Mesodermal cell (in vitro differentiated cells): ENCODE results near the gene PRDM8.

Source experiments
- H3K27ac ChIP-seq: 2 replicates; pipeline ENCODE4 v1.7.0; 2013; ENCODE audit warnings: mild to moderate bottlenecking, low read depth, low read length, moderate library complexity; ENCODE audit not compliant: severe bottlenecking
- H3K36me3 ChIP-seq: 2 replicates; pipeline ENCODE4 v1.7.1; 2013; ENCODE audit warnings: mild to moderate bottlenecking, low read length, moderate library complexity; ENCODE audit not compliant: control insufficient read depth, insufficient read depth
- H3K4me1 ChIP-seq: one replicate; pipeline ENCODE4 v1.7.1; 2013; ENCODE audit warnings: mild to moderate bottlenecking, low read length; ENCODE audit not compliant: insufficient read depth, control insufficient read depth, poor library complexity, severe bottlenecking
- H3K4me3 ChIP-seq: 2 replicates; pipeline ENCODE4 v1.7.0; 2013; ENCODE audit warnings: low read length, control low read depth, mild to moderate bottlenecking; ENCODE audit not compliant: insufficient read depth, poor library complexity, severe bottlenecking; ENCODE audit errors: extremely low read depth
- H3K9me3 ChIP-seq: 2 replicates; pipeline ENCODE4 v1.7.1; 2013; ENCODE audit warnings: mild to moderate bottlenecking, low read length, moderate library complexity; ENCODE audit not compliant: control insufficient read depth
- WGBS, 2 experiments: methylation state at CpG; one replicate each; pipeline ENCODE4 v1.1.5; 2013; ENCODE audit warnings: missing lambda C conversion rate in 2 of 2; ENCODE audit not compliant: insufficient coverage in 2 of 2; 5-methylcytosine and 5-hydroxymethylcytosine counted together

PRDM8 gene

GRCh38 chr4:80184053-80184824 lies 13.1 kb upstream of the PRDM8 start:
- Histone ChIP-seq H3K9me3 (no peaks in the 10 kb centered on the region), H3K4me1 (peaks cover 5% of the 10 kb centered on the region), H3K27ac (no peak overlapping the region), H3K4me3 (peak overlapping the region; percentile 55), H3K36me3 (no peaks in the 10 kb centered on the region)
- WGBS, 2 experiments: 0% methylated on average over 18 to 27 of the region's 46 CpGs

DNA sequence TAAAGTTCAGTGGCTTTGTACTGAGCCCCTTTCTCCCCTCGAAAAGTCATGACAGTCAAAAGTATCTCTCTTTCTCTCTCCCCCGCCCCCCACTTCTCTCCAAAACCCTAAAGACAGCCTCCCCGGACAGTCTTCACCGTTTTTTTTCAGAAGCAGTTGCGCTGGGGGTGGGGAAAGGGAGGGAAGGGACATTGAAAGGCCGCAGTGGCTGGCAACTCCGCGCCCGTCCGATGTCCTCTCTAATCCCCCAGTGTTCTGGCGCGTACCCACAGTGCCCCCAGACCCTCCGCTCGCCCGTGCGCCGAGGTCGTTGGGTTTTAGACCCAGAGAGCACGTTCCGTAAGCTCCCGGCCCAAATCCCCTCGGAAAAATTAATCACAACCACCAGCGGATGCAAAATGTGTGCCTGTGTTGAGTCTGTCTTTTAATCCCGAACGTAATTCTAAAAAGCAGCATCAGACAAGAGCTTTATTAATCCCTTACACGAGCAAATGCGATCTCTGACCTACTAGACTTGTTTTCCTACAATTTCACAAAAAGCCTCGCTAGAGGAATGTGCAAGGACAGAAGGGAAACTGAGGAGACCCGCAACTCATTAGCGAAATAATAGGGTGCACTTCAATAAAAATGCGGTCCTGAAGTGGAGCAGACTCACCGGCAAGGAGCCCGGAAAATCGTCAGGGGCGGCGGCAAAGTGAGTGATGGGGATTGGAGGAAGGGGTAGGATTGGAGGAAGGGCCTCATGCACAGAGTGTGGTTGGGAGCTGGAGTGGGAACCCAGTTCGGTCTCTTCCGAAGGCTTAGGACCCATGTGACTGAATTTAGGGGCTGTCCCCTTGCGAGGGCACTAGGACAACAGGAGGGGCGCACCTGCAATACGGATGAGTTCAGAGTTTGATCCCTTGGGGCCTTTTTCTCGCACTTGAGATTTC lies 12.2 kb upstream of the PRDM8 start:
- no peak overlapping the region for H3K27ac ChIP-seq

DNA sequence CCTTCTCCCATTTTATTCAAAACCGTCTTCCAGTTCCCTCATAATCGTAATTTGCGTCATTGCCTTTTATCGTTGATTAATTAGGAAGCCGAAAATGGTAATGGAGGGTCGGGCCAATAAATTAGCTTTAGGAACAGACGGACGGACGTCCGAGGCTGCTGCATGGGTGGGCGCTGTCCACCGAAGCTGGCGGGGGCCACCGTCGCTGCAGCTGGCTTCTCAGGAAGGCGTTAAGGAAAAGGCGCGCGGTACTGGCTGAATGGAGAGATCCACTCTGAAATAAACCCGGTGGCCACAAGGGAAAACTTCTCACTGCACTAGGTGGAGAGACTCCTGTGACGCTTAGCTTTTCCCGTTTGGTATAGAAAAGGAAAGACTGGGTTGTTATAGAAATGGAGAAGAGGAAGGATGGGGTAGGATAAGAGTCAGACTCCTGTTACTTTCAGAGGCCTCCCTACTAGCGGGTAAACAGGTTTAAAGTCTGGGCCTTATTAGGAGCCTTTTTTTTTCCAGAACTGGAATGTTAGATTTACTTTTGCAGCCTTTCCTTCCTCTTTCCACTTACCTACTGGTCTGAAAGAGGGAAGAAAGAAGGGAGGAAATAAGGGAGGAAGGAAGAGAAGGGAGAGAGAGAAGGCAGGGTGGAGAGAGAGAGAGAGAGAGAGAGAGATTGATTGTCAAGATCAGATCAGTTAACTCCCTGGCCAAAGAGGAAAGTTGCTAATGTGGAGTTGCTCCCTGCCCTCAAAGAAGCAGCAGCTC lies 11.3 kb upstream of the PRDM8 start:
- no peaks in the 10 kb centered on the region for H3K36me3 ChIP-seq
- no peak overlapping the region for H3K27ac ChIP-seq
- no peaks in the 10 kb centered on the region for H3K9me3 ChIP-seq
- 2 to 7% methylated on average over 11 to 19 of the region's 23 CpGs for WGBS, 2 experiments
- H3K4me1 ChIP-seq: peaks cover 10% of the 10 kb centered on the region
- no peak overlapping the region for H3K4me3 ChIP-seq

More for the DNA sequence above, 12.2 kb upstream of the PRDM8 start:
- H3K4me1 ChIP-seq: peaks cover 10% of the 10 kb centered on the region
- H3K4me3 ChIP-seq: peak overlapping the region; percentile 55
- WGBS, 2 experiments: 1% methylated on average over 20 to 25 of the region's 42 CpGs
- no peaks in the 10 kb centered on the region for H3K36me3 ChIP-seq
- no peaks in the 10 kb centered on the region for H3K9me3 ChIP-seq

GRCh38 chr4:80186676-80187075 lies 10.6 kb upstream of the PRDM8 start:
- Histone ChIP-seq H3K9me3 (no peaks in the 10 kb centered on the region), H3K4me3 (no peak overlapping the region), H3K4me1 (peaks cover 10% of the 10 kb centered on the region), H3K27ac (no peak overlapping the region), H3K36me3 (no peaks in the 10 kb centered on the region)
- WGBS, 2 experiments: 0 to 27% methylated on average over 1 to 2 of the region's 5 CpGs

- H3K9me3 ChIP-seq: no peaks in the 10 kb centered on the region
- H3K4me1 ChIP-seq: peaks cover 10% of the 10 kb centered on the region
- WGBS, 2 experiments: 52 to 83% methylated on average over 3 to 4 of the region's 4 CpGs
- no peak overlapping the region for H3K27ac ChIP-seq
- H3K4me3 ChIP-seq: no peak overlapping the region
- H3K36me3 ChIP-seq: no peaks in the 10 kb centered on the region
These were observed 9.6 kb upstream of the PRDM8 start for GRCh38 chr4:80187677-80188076.

DNA sequence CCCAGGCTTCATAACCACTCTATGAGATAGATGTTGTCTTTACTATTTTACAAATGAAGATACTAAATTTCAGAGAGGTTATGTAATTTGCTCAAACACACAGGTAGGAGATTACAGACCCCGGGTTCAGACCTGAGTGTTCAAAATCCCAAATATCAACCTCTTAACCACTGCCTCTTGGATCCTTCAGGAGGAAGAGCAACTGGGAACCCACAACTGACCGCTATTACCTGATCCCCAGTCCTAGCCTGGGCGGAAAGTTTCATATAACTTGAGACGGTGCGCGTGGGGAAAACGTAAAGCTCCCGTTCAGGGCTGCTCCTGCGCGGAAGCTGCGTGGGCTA lies 8.9 kb upstream of the PRDM8 start:
- H3K27ac ChIP-seq: no peak overlapping the region
- no peaks in the 10 kb centered on the region for H3K36me3 ChIP-seq
- peaks cover 12% of the 10 kb centered on the region for H3K4me1 ChIP-seq
- no peaks in the 10 kb centered on the region for H3K9me3 ChIP-seq
- no peak overlapping the region for H3K4me3 ChIP-seq
- WGBS, 2 experiments: 14 to 23% methylated on average over 3 to 9 of the region's 11 CpGs

- Histone ChIP-seq H3K4me3 (no peak overlapping the region), H3K4me1 (peaks cover 14% of the 10 kb centered on the region), H3K27ac (no peak overlapping the region), H3K36me3 (no peaks in the 10 kb centered on the region), H3K9me3 (no peaks in the 10 kb centered on the region)
- 10 to 11% methylated on average over 25 to 32 of the region's 43 CpGs for WGBS, 2 experiments
These were observed 8.4 kb upstream of the PRDM8 start for GRCh38 chr4:80188801-80189458.

GRCh38 chr4:80189581-80189955 lies 7.7 kb upstream of the PRDM8 start:
- Histone ChIP-seq H3K4me3 (no peak overlapping the region), H3K36me3 (no peaks in the 10 kb centered on the region), H3K9me3 (no peaks in the 10 kb centered on the region), H3K27ac (no peak overlapping the region), H3K4me1 (peaks cover 14% of the 10 kb centered on the region)
- 24 to 36% methylated on average over 2 to 3 of the region's 3 CpGs for WGBS, 2 experiments

GRCh38 chr4:80189956-80190677 lies 7.2 kb upstream of the PRDM8 start:
- Histone ChIP-seq H3K4me3 (no peak overlapping the region), H3K9me3 (no peaks in the 10 kb centered on the region), H3K36me3 (no peaks in the 10 kb centered on the region), H3K4me1 (peaks cover 12% of the 10 kb centered on the region), H3K27ac (no peak overlapping the region)
- 4% methylated on average over 33 to 36 of the region's 36 CpGs for WGBS, 2 experiments
